ENCODE measurements around the gene RASIP1.

- TF ChIP-seq EZH2phosphoT487 (IDR thresholded peaks at IDR 0.05; ENCODE audit: borderline replicate concordance) (no peak), CTCF (conservative IDR thresholded peaks at IDR 0.05; ENCODE audit: low read length) (no peak)
Observed at GRCh38 chr19:48746110-48746509, 5.7 kb upstream of the RASIP1 start.

Data from Loucy (cell line).